ENCODE data around the gene GK. TPM values are rescaled to one million over a fixed set of nuclear protein-coding genes. Genes with fewer than 3 reads are reported as not detected.

Gene GK
- total and polyA plus RNA-seq, 2 donors (not counting 1 experiment from before 2014, with no cell fraction given): 4.8 to 10.2 TPM

DNA sequence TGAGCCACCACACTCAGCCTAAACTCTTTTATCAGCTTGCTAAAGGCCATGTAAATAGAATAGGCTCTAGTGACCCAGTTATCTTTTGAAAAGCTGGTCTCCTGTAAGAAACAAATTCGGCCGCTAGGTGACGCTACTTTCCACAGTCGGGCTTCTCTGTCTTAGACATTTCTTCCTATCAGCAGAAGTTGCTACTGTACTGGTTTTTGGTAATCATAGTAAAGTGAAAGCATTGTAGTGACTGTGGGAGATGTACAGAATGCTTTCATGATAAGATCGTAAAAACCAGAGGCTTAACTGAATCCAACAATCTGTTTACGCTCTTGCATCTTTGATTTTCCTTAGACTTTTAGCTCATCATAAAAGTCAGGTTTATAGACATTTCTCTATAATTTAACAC is 82.6 kb downstream of the GK start:
- peak; percentile 43 for ATAC-seq (ENCODE audit: low read depth)
- Mint-ChIP-seq H3K27ac (no peak overlapping the region), H3K4me1 (peaks cover 2% of the 10 kb centered on the region), H3K4me3 (no peak overlapping the region), H3K27me3 (no peaks in the 10 kb centered on the region), H3K9me3 (ENCODE audit: insufficient read depth) (no peaks in the 10 kb centered on the region)
- Histone ChIP-seq H3K9ac (ENCODE audit: low read length) (no peak overlapping the region), H3K4me1 (ENCODE audit: control insufficient read depth in 2 of 2, insufficient read depth in 2 of 2, low read length in 2 of 2) (no peaks in the 10 kb centered on the region), H3K27ac (ENCODE audit: low read length in 2 of 2) (no peak overlapping the region), H3K9me3 (ENCODE audit: control extremely low read depth in 1 of 3, control insufficient read depth in 2 of 3, insufficient read depth in 1 of 3, low read length in 2 of 3) (no peaks in the 10 kb centered on the region), H3K4me3 (ENCODE audit: control extremely low read depth in 1 of 5, extremely low read depth in 1 of 5, insufficient read depth in 1 of 5, low read depth in 2 of 5, low read length in 4 of 5) (no peak overlapping the region), H3K4me2 (replicated peaks; ENCODE audit: low read depth, low read length, poor library complexity, severe bottlenecking) (no peak overlapping the region), H4K20me1 (ENCODE audit: control insufficient read depth, insufficient read depth, low read length, poor library complexity, severe bottlenecking) (no peaks in the 10 kb centered on the region), H3K36me3 (replicated peaks in 1 of 2; ENCODE audit: control extremely low read depth in 1 of 2, control insufficient read depth in 1 of 2, extremely low read depth in 1 of 2, insufficient read depth in 2 of 2, low read length in 1 of 2) (no peaks in the 10 kb centered on the region), H3K27me3 (replicated peaks in 1 of 4; ENCODE audit: control extremely low read depth in 1 of 4, control insufficient read depth in 3 of 4, insufficient read depth in 4 of 4, low read length in 3 of 4) (no peaks in the 10 kb centered on the region), H3K79me2 (ENCODE audit: control insufficient read depth, insufficient read depth, low read length) (no peaks in the 10 kb centered on the region), H2AFZ (ENCODE audit: insufficient read depth, low read depth, low read length, poor library complexity, severe bottlenecking) (no peak overlapping the region)
- CTCF ChIA-PET: interaction anchor here (0.9 to 2.2 kb wide), 15 partner anchors 9 to 921 kb away, joined by 3 to 9 read pairs (median 5); no protein-coding TSS in a partner anchor
- POLR2A ChIA-PET: interaction anchor here (0.6 kb wide), 1 partner anchor 376 kb away, joined by 3 read pairs; no protein-coding TSS in a partner anchor
- intact Hi-C loops (cut with micrococcal nuclease): loop anchor here (5.0 kb wide), 1 partner anchor 86 kb away; no protein-coding TSS in a partner anchor
- WGBS (ENCODE audit: insufficient coverage): no CpG with 5 or more reads among the region's 6 CpGs
- peak; percentile 65 for DNase-seq
- no peak for TF ChIP-seq EZH2 (IDR thresholded peaks at IDR 0.05; ENCODE audit: borderline replicate concordance, insufficient read depth, low read depth, low read length, poor library complexity, severe bottlenecking)
- TF ChIP-seq, protein P1, sequence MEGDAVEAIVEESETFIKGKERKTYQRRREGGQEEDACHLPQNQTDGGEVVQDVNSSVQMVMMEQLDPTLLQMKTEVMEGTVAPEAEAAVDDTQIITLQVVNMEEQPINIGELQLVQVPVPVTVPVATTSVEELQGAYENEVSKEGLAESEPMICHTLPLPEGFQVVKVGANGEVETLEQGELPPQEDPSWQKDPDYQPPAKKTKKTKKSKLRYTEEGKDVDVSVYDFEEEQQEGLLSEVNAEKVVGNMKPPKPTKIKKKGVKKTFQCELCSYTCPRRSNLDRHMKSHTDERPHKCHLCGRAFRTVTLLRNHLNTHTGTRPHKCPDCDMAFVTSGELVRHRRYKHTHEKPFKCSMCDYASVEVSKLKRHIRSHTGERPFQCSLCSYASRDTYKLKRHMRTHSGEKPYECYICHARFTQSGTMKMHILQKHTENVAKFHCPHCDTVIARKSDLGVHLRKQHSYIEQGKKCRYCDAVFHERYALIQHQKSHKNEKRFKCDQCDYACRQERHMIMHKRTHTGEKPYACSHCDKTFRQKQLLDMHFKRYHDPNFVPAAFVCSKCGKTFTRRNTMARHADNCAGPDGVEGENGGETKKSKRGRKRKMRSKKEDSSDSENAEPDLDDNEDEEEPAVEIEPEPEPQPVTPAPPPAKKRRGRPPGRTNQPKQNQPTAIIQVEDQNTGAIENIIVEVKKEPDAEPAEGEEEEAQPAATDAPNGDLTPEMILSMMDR (IDR thresholded peaks at IDR 0.05): peak; percentile 79

DNA sequence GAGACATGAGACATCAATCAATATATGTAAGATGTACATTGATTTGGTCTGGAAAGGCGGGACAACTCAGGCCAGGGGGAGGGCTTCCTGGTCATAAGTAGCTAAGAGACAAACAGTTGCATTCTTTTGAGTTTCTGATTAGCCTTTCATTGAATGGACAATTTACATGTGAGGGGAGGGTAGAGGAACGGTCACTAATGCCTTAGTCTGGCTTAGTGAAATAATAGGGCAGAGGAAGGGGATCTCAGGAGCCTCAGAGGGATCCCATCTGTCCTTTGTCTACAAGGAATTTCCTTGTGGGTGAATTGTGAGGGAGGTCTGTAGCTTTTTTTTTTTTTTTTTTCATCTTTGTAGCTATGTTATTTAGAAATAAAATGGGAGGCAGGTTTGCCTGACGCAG is 88.3 kb downstream of the GK start:
- no peak overlapping the region for H3K27ac Mint-ChIP-seq
- H3K4me1 Mint-ChIP-seq: no peaks in the 10 kb centered on the region
- intact Hi-C loops (cut with micrococcal nuclease): no loop called here
- DNase-seq: no peak
- no peaks in the 10 kb centered on the region for H3K36me3 ChIP-seq (replicated peaks in 1 of 2; ENCODE audit: control extremely low read depth in 1 of 2, control insufficient read depth in 1 of 2, extremely low read depth in 1 of 2, insufficient read depth in 2 of 2, low read length in 1 of 2)
- no peak overlapping the region for H3K9ac ChIP-seq (ENCODE audit: low read length)
- H4K20me1 ChIP-seq (ENCODE audit: control insufficient read depth, insufficient read depth, low read length, poor library complexity, severe bottlenecking): no peaks in the 10 kb centered on the region
- H3K4me2 ChIP-seq (replicated peaks; ENCODE audit: low read depth, low read length, poor library complexity, severe bottlenecking): no peak overlapping the region
- WGBS (ENCODE audit: insufficient coverage): no CpG with 5 or more reads among the region's 3 CpGs
- no peaks in the 10 kb centered on the region for H3K27me3 Mint-ChIP-seq
- POLR2A ChIA-PET: no interaction called here
- CTCF ChIA-PET: no interaction called here
- no peaks in the 10 kb centered on the region for H3K9me3 ChIP-seq (ENCODE audit: control extremely low read depth in 1 of 3, control insufficient read depth in 2 of 3, insufficient read depth in 1 of 3, low read length in 2 of 3)
- no peak overlapping the region for H3K4me3 Mint-ChIP-seq
- no peaks in the 10 kb centered on the region for H3K4me1 ChIP-seq (ENCODE audit: control insufficient read depth in 2 of 2, insufficient read depth in 2 of 2, low read length in 2 of 2)
- H3K9me3 Mint-ChIP-seq (ENCODE audit: insufficient read depth): no peaks in the 10 kb centered on the region
- H3K27ac ChIP-seq (ENCODE audit: low read length in 2 of 2): no peak overlapping the region
- TF ChIP-seq, protein P1 (IDR thresholded peaks at IDR 0.05): no peak
- no peak for TF ChIP-seq EZH2 (IDR thresholded peaks at IDR 0.05; ENCODE audit: borderline replicate concordance, insufficient read depth, low read depth, low read length, poor library complexity, severe bottlenecking)
- no peak overlapping the region for H2AFZ ChIP-seq (ENCODE audit: insufficient read depth, low read depth, low read length, poor library complexity, severe bottlenecking)
- H3K4me3 ChIP-seq (ENCODE audit: control extremely low read depth in 1 of 5, extremely low read depth in 1 of 5, insufficient read depth in 1 of 5, low read depth in 2 of 5, low read length in 4 of 5): no peak overlapping the region
- no peak for ATAC-seq (ENCODE audit: low read depth)
- H3K27me3 ChIP-seq (replicated peaks in 1 of 4; ENCODE audit: control extremely low read depth in 1 of 4, control insufficient read depth in 3 of 4, insufficient read depth in 4 of 4, low read length in 3 of 4): no peaks in the 10 kb centered on the region
- H3K79me2 ChIP-seq (ENCODE audit: control insufficient read depth, insufficient read depth, low read length): no peaks in the 10 kb centered on the region

All from B cell (primary cell).